Measurements from ENCODE around the gene CTBP2.

GRCh38 chr10:125096371-125096770 is 64.0 kb downstream of the CTBP2 start:
- TF ChIP-seq CTCF (IDR thresholded peaks at IDR 0.05 in 8 of 11, conservative IDR thresholded peaks at IDR 0.05 in 3 of 11): no peak
- no peak for TF ChIP-seq POLR2A (IDR thresholded peaks at IDR 0.05)
- TF ChIP-seq POLR2AphosphoS5 (IDR thresholded peaks at IDR 0.05): no peak

Data from spleen (tissue), 7 donors.